ENCODE measurements around the gene SQSTM1. TPM values are rescaled to one million over a fixed set of nuclear protein-coding genes. Genes with fewer than 3 reads are reported as not detected.

Gene SQSTM1
- total and polyA plus RNA-seq, 2 experiments from 2014 or later = 402 to 641 TPM

DNA sequence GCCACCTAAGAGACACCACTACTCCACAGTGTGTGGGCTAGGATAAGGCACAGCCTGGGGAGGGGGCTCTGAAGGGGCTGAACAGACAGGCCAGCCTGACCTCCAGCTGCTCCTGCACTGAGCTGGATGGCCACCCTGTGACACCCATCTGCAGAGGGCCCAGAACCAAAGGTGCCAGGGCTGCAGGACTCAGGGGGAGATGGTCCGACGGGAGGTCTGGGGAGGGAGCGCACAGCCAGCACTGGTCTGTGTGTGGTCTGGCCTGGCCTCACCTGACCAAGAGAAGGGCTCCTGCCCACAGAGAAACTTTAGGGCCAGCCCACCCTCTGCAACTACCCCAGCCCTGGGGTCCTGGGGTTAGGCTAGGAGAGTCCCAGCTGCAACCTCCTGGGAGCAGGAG lies 26.1 kb upstream of the SQSTM1 start:
- Histone ChIP-seq H3K4me3 (no peak overlapping the region), H3K4me2 (peak overlapping the region; percentile 99)
- no peak for DNase-seq (ENCODE audit: low spot score)

DNA sequence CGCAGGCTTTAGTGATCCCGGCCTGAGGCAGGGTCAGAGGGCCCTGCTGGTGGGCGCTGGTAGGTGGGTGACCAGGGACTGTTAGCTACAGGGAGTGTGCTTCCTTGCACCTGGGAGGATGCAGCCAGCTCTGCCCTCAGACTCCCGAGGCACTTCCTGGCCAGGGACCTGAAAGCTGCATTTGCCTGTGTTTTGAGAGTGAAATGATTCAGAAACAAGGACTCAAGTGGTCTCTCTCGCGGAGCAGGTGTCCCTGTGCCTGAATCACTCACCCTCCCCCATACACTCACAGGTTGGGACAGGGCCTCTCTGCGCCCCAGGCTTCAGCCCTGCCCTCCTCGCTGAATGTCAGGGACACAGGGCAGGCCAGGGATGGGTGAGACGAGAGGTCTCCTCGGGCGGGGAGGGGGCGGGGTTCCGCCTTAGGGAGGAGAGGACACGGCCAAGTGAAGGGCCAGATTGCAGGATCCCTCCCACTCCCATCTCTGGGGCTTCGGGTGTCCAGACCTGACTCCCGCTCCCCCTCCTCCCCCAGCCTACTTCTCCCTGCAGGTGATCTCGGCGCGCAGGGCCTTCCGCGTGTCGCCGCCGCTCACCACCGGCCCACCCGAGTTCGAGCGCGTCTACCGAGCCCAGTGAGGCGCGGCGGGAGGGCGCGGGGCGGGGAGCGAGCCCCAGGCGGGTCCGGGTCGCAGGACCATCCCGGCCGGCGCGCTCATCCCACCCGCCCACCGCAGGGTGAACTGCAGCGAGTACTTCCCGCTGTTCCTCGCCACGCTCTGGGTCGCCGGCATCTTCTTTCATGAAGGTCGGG lies 25.4 kb upstream of the SQSTM1 start:
- H3K36me3 ChIP-seq (replicated peaks; ENCODE audit: insufficient read depth, low read depth) = no peaks in the 10 kb centered on the region
- peak; percentile 63 for DNase-seq (ENCODE audit: low spot score)
- H3K9me3 ChIP-seq (ENCODE audit: low read depth) = no peaks in the 10 kb centered on the region
- peak overlapping the region; percentile 84 for H2AFZ ChIP-seq
- TF ChIP-seq CTCF (IDR thresholded peaks at IDR 0.05; ENCODE audit: poor library complexity) = no peak
- no peak for TF ChIP-seq EZH2phosphoT487 (IDR thresholded peaks at IDR 0.05; ENCODE audit: low read depth, severe bottlenecking, unreplicated experiment)
- no peak for TF ChIP-seq EZH2 (IDR thresholded peaks at IDR 0.05; ENCODE audit: borderline replicate concordance)
- H4K20me1 ChIP-seq (ENCODE audit: insufficient read depth, poor library complexity, severe bottlenecking) = no peaks in the 10 kb centered on the region
- 20% methylated on average over 17 of the region's 53 CpGs for WGBS (ENCODE audit: low lambda C conversion rate, missing lambda C conversion rate)
- H3K9me2 ChIP-seq (replicated peaks; ENCODE audit: insufficient read depth) = no peaks in the 10 kb centered on the region
- peak overlapping the region; percentile 50 for H3K4me3 ChIP-seq
- peak overlapping the region; percentile 94 for H3K27ac ChIP-seq
- H3K79me2 ChIP-seq = no peaks in the 10 kb centered on the region
- H3K4me1 ChIP-seq (ENCODE audit: insufficient read depth) = peaks cover 10% of the 10 kb centered on the region
- no peaks in the 10 kb centered on the region for H3K27me3 ChIP-seq
- peak overlapping the region; percentile 99 for H3K4me2 ChIP-seq

More for the DNA sequence above, 26.1 kb upstream of the SQSTM1 start:
- no peaks in the 10 kb centered on the region for H4K20me1 ChIP-seq (ENCODE audit: insufficient read depth, poor library complexity, severe bottlenecking)
- H3K27me3 ChIP-seq = no peaks in the 10 kb centered on the region
- H3K4me1 ChIP-seq (ENCODE audit: insufficient read depth) = peaks cover 10% of the 10 kb centered on the region
- no peaks in the 10 kb centered on the region for H3K36me3 ChIP-seq (replicated peaks; ENCODE audit: insufficient read depth, low read depth)
- H2AFZ ChIP-seq = no peak overlapping the region
- WGBS (ENCODE audit: low lambda C conversion rate, missing lambda C conversion rate) = 100% methylated on average over 3 of the region's 3 CpGs
- no peak overlapping the region for H3K27ac ChIP-seq
- H3K9me2 ChIP-seq (replicated peaks; ENCODE audit: insufficient read depth) = no peaks in the 10 kb centered on the region
- TF ChIP-seq CTCF (IDR thresholded peaks at IDR 0.05; ENCODE audit: poor library complexity) (no peak), EZH2phosphoT487 (IDR thresholded peaks at IDR 0.05; ENCODE audit: low read depth, severe bottlenecking, unreplicated experiment) (no peak), EZH2 (IDR thresholded peaks at IDR 0.05; ENCODE audit: borderline replicate concordance) (no peak)
- no peaks in the 10 kb centered on the region for H3K9me3 ChIP-seq (ENCODE audit: low read depth)
- no peaks in the 10 kb centered on the region for H3K79me2 ChIP-seq

- H4K20me1 ChIP-seq (ENCODE audit: insufficient read depth, poor library complexity, severe bottlenecking) = peaks cover 6% of the 10 kb centered on the region
- no peaks in the 10 kb centered on the region for H3K36me3 ChIP-seq (replicated peaks; ENCODE audit: insufficient read depth, low read depth)
- peak; percentile 94 for DNase-seq (ENCODE audit: low spot score)
- no peaks in the 10 kb centered on the region for H3K9me2 ChIP-seq (replicated peaks; ENCODE audit: insufficient read depth)
- H3K27me3 ChIP-seq = no peaks in the 10 kb centered on the region
- 3% methylated on average over 50 of the region's 113 CpGs for WGBS (ENCODE audit: low lambda C conversion rate, missing lambda C conversion rate)
- peak overlapping the region; percentile 94 for H3K27ac ChIP-seq
- peak overlapping the region; percentile 50 for H3K4me3 ChIP-seq
- H3K9me3 ChIP-seq (ENCODE audit: low read depth) = no peaks in the 10 kb centered on the region
- H2AFZ ChIP-seq = peak overlapping the region; percentile 84
- no peaks in the 10 kb centered on the region for H3K79me2 ChIP-seq
- peak overlapping the region; percentile 99 for H3K4me2 ChIP-seq
- H3K4me1 ChIP-seq (ENCODE audit: insufficient read depth) = peaks cover 10% of the 10 kb centered on the region
- TF ChIP-seq EZH2 (IDR thresholded peaks at IDR 0.05; ENCODE audit: borderline replicate concordance) (no peak), EZH2phosphoT487 (IDR thresholded peaks at IDR 0.05; ENCODE audit: low read depth, severe bottlenecking, unreplicated experiment) (no peak), CTCF (IDR thresholded peaks at IDR 0.05; ENCODE audit: poor library complexity) (peak; percentile 62)
These were observed 24.6 kb upstream of the SQSTM1 start for GRCh38 chr5:179795863-179796833.

All from hepatocyte (in vitro differentiated cells).